Astrocyte (in vitro differentiated cells and primary cell): Measurements from ENCODE around the gene ZC3H12D. TPM values are rescaled to one million over a fixed set of nuclear protein-coding genes. Genes with fewer than 3 reads are reported as not detected.

ENCODE experiments used
- DNase-seq: peaks from one replicate; pipeline ENCODE4 v3.0.0-alpha.2; 2010; ENCODE audit warnings: low read depth
- FAIRE-seq: peaks from 2 replicates; lab custom pipeline; 2011; peaks lifted over from hg19 to GRCh38; lab: Jason Lieb, UNC
- H2AFZ ChIP-seq: 2 replicates; pipeline ENCODE4 v1.6.0; 2012; ENCODE audit warnings: low read depth, low read length, inconsistent platforms
- H3K27ac ChIP-seq: 2 replicates; pipeline ENCODE4 v1.5.1; 2011; ENCODE audit warnings: low read depth, low read length, inconsistent platforms
- H3K27me3 ChIP-seq: 2 replicates; pipeline ENCODE4 v1.6.0; 2011; ENCODE audit warnings: low read length, inconsistent platforms; ENCODE audit not compliant: insufficient read depth
- H3K36me3 ChIP-seq: 2 replicates; pipeline ENCODE4 v1.5.1; 2011; ENCODE audit warnings: low read length, inconsistent platforms; ENCODE audit not compliant: insufficient read depth
- H3K4me1 ChIP-seq: 2 replicates; pipeline ENCODE4 v1.5.1; 2011; ENCODE audit warnings: low read length, inconsistent platforms; ENCODE audit not compliant: insufficient read depth
- H3K4me2 ChIP-seq: 2 replicates; pipeline ENCODE4 v1.6.0; 2012; ENCODE audit warnings: low read length, inconsistent platforms
- H3K4me3 ChIP-seq: 2 replicates; pipeline ENCODE4 v1.5.1; 2011; ENCODE audit warnings: low read depth, mild to moderate bottlenecking, low read length, inconsistent platforms; ENCODE audit not compliant: insufficient read depth
- H3K79me2 ChIP-seq: 2 replicates; pipeline ENCODE4 v1.6.0; 2012; ENCODE audit warnings: mild to moderate bottlenecking, low read length, inconsistent platforms; ENCODE audit not compliant: insufficient read depth
- H3K9ac ChIP-seq: 2 replicates; pipeline ENCODE4 v1.6.0; 2012; ENCODE audit warnings: mild to moderate bottlenecking, low read length, inconsistent platforms
- H3K9me3 ChIP-seq: 2 replicates; pipeline ENCODE4 v1.5.1; 2012; ENCODE audit warnings: low read depth, mild to moderate bottlenecking, low read length, inconsistent platforms; ENCODE audit not compliant: insufficient read depth
- H4K20me1 ChIP-seq: 2 replicates; pipeline ENCODE4 v1.6.0; 2012; ENCODE audit warnings: low read length, inconsistent platforms; ENCODE audit not compliant: insufficient read depth
- H3K27ac Mint-ChIP-seq: one replicate; pipeline ENCODE4 v1.8.0; 2021; ENCODE audit warnings: mild to moderate bottlenecking, mixed read lengths; ENCODE audit not compliant: unreplicated experiment
- H3K27me3 Mint-ChIP-seq: one replicate; pipeline ENCODE4 v1.8.0; 2021; ENCODE audit warnings: low read depth, mixed read lengths; ENCODE audit not compliant: unreplicated experiment
- H3K36me3 Mint-ChIP-seq: one replicate; pipeline ENCODE4 v1.8.0; 2021; ENCODE audit warnings: low read depth, mixed read lengths; ENCODE audit not compliant: unreplicated experiment
- H3K4me1 Mint-ChIP-seq: one replicate; pipeline ENCODE4 v1.8.0; 2021; ENCODE audit warnings: low read depth, mixed read lengths; ENCODE audit not compliant: unreplicated experiment
- H3K4me3 Mint-ChIP-seq: one replicate; pipeline ENCODE4 v1.8.0; 2021; ENCODE audit warnings: mild to moderate bottlenecking, moderate library complexity, mixed read lengths; ENCODE audit not compliant: unreplicated experiment
- H3K9me3 Mint-ChIP-seq: one replicate; pipeline ENCODE4 v1.8.0; 2021; ENCODE audit warnings: mild to moderate bottlenecking, mixed read lengths; ENCODE audit not compliant: unreplicated experiment
- EZH2 ChIP-seq: IDR thresholded peaks from 2 replicates; pipeline ENCODE4 v1.6.1; 2012; ENCODE audit warnings: mild to moderate bottlenecking, low read length, inconsistent platforms; ENCODE audit not compliant: insufficient read depth
- total RNA-seq: library from RNA; stranded (reverse); gene quantifications from 2 replicates; pipeline ENCODE4 v1.2.1, GENCODE V29; 2021
- TF ChIP-seq, protein P1 (sequence below): IDR thresholded peaks from 2 replicates; pipeline ENCODE4 v1.5.1; 2011; ENCODE audit warnings: low read depth, mild to moderate bottlenecking, inconsistent platforms, low read length, moderate library complexity; ENCODE audit not compliant: insufficient read depth

ZC3H12D gene
- total RNA-seq, 1 donor from 2014 or later, result 0.05 TPM

DNA sequence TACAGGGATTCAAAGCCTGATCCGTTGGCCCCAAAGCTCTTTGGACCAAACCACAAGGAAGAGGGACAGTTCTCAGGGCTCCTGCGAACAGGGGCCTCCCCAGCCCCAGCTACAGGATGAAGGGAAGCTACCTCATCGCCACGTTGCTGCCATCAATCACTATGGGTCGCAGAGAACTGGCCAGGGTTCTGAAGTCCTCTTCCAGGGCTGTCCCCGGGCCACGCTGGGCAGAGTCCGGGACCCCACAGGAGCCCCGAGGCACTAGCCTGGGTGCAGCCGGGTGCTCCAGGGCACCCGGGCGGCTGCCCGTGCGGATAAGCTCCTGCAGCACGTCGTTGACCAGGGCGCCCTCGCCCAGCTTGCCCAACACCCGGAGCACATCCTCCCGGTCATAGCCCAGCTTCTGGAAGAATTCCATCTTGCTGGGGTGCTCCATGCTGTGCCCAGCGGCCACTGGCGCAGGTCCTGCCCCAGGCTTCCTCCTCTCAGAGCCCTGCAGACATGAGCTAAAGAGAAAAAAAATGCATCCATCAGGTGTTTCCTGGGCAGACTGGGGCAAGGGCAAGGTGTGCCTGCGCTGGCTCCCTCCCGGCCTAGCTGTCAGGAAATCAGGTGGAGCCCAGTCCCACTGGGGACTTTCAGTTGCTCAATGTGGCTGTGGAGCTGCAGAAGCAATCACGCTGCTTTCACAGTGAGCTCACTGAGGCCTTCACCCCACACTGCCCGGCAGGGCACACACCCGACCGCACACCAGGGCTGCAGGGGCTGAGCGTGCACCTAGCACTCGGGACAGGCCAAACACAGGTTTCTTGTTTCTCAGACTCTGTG is 10.5 kb downstream of the ZC3H12D start:
- TF ChIP-seq, protein P1, sequence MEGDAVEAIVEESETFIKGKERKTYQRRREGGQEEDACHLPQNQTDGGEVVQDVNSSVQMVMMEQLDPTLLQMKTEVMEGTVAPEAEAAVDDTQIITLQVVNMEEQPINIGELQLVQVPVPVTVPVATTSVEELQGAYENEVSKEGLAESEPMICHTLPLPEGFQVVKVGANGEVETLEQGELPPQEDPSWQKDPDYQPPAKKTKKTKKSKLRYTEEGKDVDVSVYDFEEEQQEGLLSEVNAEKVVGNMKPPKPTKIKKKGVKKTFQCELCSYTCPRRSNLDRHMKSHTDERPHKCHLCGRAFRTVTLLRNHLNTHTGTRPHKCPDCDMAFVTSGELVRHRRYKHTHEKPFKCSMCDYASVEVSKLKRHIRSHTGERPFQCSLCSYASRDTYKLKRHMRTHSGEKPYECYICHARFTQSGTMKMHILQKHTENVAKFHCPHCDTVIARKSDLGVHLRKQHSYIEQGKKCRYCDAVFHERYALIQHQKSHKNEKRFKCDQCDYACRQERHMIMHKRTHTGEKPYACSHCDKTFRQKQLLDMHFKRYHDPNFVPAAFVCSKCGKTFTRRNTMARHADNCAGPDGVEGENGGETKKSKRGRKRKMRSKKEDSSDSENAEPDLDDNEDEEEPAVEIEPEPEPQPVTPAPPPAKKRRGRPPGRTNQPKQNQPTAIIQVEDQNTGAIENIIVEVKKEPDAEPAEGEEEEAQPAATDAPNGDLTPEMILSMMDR, result no peak
- no peak for TF ChIP-seq EZH2
- Mint-ChIP-seq H3K9me3 (no peaks in the 10 kb centered on the region), H3K4me3 (no peak overlapping the region), H3K36me3 (no peaks in the 10 kb centered on the region), H3K27ac (no peak overlapping the region), H3K4me1 (no peaks in the 10 kb centered on the region), H3K27me3 (peaks cover 33% of the 10 kb centered on the region)
- H3K9me3 ChIP-seq, result no peaks in the 10 kb centered on the region
- no peak overlapping the region for H3K27ac ChIP-seq
- no peaks in the 10 kb centered on the region for H4K20me1 ChIP-seq
- H3K4me3 ChIP-seq, result no peak overlapping the region
- no peak overlapping the region for H3K9ac ChIP-seq
- FAIRE-seq (no peak), DNase-seq (no peak)
- no peaks in the 10 kb centered on the region for H3K36me3 ChIP-seq
- H3K79me2 ChIP-seq, result no peaks in the 10 kb centered on the region
- no peak overlapping the region for H2AFZ ChIP-seq
- no peak overlapping the region for H3K4me2 ChIP-seq
- peaks cover 3% of the 10 kb centered on the region for H3K4me1 ChIP-seq
- peaks cover 9% of the 10 kb centered on the region for H3K27me3 ChIP-seq

DNA sequence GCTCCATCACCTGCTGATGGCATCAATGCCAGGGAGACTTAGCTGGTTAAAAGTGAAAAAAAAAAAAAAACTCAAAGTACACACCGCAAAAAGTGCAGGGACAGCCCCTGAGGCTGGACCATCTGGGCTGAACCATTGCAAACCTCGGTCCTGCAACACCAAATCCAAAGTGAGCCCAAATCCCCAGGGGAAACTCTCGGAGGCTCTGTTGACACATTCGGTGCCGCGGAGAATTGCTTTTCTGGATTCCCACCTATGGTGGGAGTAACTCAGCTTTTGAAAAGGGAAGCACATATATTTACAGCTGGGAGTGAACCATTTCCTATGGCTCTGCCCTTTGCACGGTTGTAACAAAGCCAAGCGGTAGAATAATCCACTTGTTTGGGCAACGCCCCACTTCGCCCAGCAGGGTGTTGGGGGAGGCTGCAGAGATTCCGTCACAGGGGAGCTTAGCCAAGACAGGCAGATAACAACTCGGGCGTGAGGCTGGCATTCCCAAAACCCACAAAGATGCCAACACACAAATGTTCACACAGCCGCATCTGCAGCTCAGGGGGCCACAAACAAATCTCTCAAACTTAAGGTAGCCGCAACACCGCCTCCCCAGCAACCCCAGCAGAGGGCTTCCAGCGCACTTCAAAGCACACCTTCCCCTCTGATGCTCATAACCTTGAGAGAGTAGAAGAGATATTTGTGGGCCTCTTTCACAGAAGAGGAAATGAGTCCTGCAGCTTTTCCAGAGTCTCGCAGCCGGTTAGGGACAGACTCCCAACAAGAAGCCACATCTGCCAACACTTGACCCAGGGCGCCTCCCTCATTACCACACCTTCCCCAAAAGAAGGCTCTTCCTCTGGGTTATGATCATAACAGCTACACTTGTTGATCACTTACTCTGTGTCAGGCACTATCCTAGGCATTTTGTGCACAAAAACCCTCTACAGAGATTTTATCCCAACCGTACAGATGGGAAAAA is 11.4 kb downstream of the ZC3H12D start:
- no peak for FAIRE-seq
- H4K20me1 ChIP-seq, result no peaks in the 10 kb centered on the region
- no peak overlapping the region for H3K4me3 ChIP-seq
- peaks cover 3% of the 10 kb centered on the region for H3K4me1 ChIP-seq
- H3K9me3 Mint-ChIP-seq, result no peaks in the 10 kb centered on the region
- H3K9ac ChIP-seq, result no peak overlapping the region
- no peak for DNase-seq
- TF ChIP-seq EZH2, result no peak
- TF ChIP-seq, protein P1, result no peak
- H3K36me3 Mint-ChIP-seq, result peaks cover 2% of the 10 kb centered on the region
- H3K27me3 Mint-ChIP-seq, result peaks cover 36% of the 10 kb centered on the region
- no peak overlapping the region for H3K27ac Mint-ChIP-seq
- no peak overlapping the region for H3K4me3 Mint-ChIP-seq
- H3K27ac ChIP-seq, result no peak overlapping the region
- H3K9me3 ChIP-seq, result no peaks in the 10 kb centered on the region
- no peaks in the 10 kb centered on the region for H3K79me2 ChIP-seq
- H3K27me3 ChIP-seq, result peaks cover 9% of the 10 kb centered on the region
- peak overlapping the region; percentile 38 for H3K4me2 ChIP-seq
- H2AFZ ChIP-seq, result no peak overlapping the region
- no peaks in the 10 kb centered on the region for H3K4me1 Mint-ChIP-seq
- H3K36me3 ChIP-seq, result no peaks in the 10 kb centered on the region
